ENCODE measurements around the gene SDHB. TPM values are rescaled to one million over a fixed set of nuclear protein-coding genes. Genes with fewer than 3 reads are reported as not detected.

The SDHB gene
- total RNA-seq, 1 experiment from 2014 or later, result 336 TPM

- Histone ChIP-seq H3K27ac (ENCODE audit: low read length) (no peak overlapping the region), H3K9me2 (replicated peaks; ENCODE audit: low read length) (no peaks in the 10 kb centered on the region), H3K4me3 (ENCODE audit: low read length) (no peak overlapping the region), H4K20me1 (ENCODE audit: low read length) (no peaks in the 10 kb centered on the region), H3K79me2 (ENCODE audit: low read length) (no peaks in the 10 kb centered on the region), H3K4me1 (ENCODE audit: insufficient read depth, low read length) (peaks cover 39% of the 10 kb centered on the region), H2AFZ (ENCODE audit: low read length) (no peak overlapping the region), H3F3A (ENCODE audit: low read length, unreplicated experiment) (no peaks in the 10 kb centered on the region), H3K9me3 (ENCODE audit: low read length) (no peaks in the 10 kb centered on the region), H3K27me3 (ENCODE audit: low read length) (no peaks in the 10 kb centered on the region), H3K36me3 (ENCODE audit: low read depth, low read length) (no peaks in the 10 kb centered on the region), H3K9ac (ENCODE audit: low read length) (no peak overlapping the region), H3K4me2 (ENCODE audit: low read length) (no peak overlapping the region)
- no peak for TF ChIP-seq EZH2phosphoT487 (IDR thresholded peaks at IDR 0.05; ENCODE audit: borderline replicate concordance, low read length)
- no peak for TF ChIP-seq EZH2 (IDR thresholded peaks at IDR 0.05; ENCODE audit: low read length, unreplicated experiment)
- no peak for TF ChIP-seq CTCF (conservative IDR thresholded peaks at IDR 0.05; ENCODE audit: low read depth, low read length)
- ChIA-PET CTCF (interaction anchor here (0.9 kb wide), 1 partner anchor 25 kb away, joined by 3 read pairs; no protein-coding TSS in a partner anchor), POLR2A (ENCODE audit: unreplicated experiment) (no interaction called here)
- no TSS peak for BruUV-seq (replicated peaks)
- intact Hi-C loops (cut with micrococcal nuclease), result no loop called here
- DNase-seq, result no peak
- ATAC-seq, result no peak
These were observed 67.7 kb downstream of the SDHB start for GRCh38 chr1:16986113-16986512.

GRCh38 chr1:16984717-16985116 is 69.1 kb downstream of the SDHB start:
- POLR2A ChIA-PET (ENCODE audit: unreplicated experiment), result no interaction called here
- peak overlapping the region; percentile 83 for H3K27ac ChIP-seq (ENCODE audit: low read length)
- TF ChIP-seq EZH2phosphoT487 (IDR thresholded peaks at IDR 0.05; ENCODE audit: borderline replicate concordance, low read length), result no peak
- H2AFZ ChIP-seq (ENCODE audit: low read length), result no peak overlapping the region
- no TSS peak for BruUV-seq (replicated peaks)
- no peaks in the 10 kb centered on the region for H3K79me2 ChIP-seq (ENCODE audit: low read length)
- H3K27me3 ChIP-seq (ENCODE audit: low read length), result no peaks in the 10 kb centered on the region
- no peaks in the 10 kb centered on the region for H4K20me1 ChIP-seq (ENCODE audit: low read length)
- CTCF ChIA-PET, result interaction anchor here (0.6 to 0.7 kb wide), 2 partner anchors 11 to 62 kb away, joined by 5 to 9 read pairs; no protein-coding TSS in a partner anchor
- no peaks in the 10 kb centered on the region for H3K9me3 ChIP-seq (ENCODE audit: low read length)
- H3K36me3 ChIP-seq (ENCODE audit: low read depth, low read length), result no peaks in the 10 kb centered on the region
- no peaks in the 10 kb centered on the region for H3K9me2 ChIP-seq (replicated peaks; ENCODE audit: low read length)
- peaks cover 45% of the 10 kb centered on the region for H3K4me1 ChIP-seq (ENCODE audit: insufficient read depth, low read length)
- peak overlapping the region; percentile 36; the same call in 1 of the 2 replicates for H3K4me2 ChIP-seq (ENCODE audit: low read length)
- H3K9ac ChIP-seq (ENCODE audit: low read length), result peak overlapping the region; percentile 27; the same call in 1 of the 2 replicates
- intact Hi-C loops (cut with micrococcal nuclease), result no loop called here
- peak; percentile 98 for DNase-seq
- H3K4me3 ChIP-seq (ENCODE audit: low read length), result no peak overlapping the region
- peak; percentile 74 for ATAC-seq
- no peaks in the 10 kb centered on the region for H3F3A ChIP-seq (ENCODE audit: low read length, unreplicated experiment)

GRCh38 chr1:16983649-16984048 is 70.2 kb downstream of the SDHB start:
- POLR2A ChIA-PET (ENCODE audit: unreplicated experiment), result interaction anchor here (0.5 kb wide), 1 partner anchor 23 kb away, joined by 3 read pairs; no protein-coding TSS in a partner anchor
- BruUV-seq (replicated peaks), result no TSS peak
- intact Hi-C loops (cut with micrococcal nuclease), result no loop called here

More at GRCh38 chr1:16983649-16984048, 70.2 kb downstream of the SDHB start:
- H3K79me2 ChIP-seq (ENCODE audit: low read length), result no peaks in the 10 kb centered on the region
- H3K27ac ChIP-seq (ENCODE audit: low read length), result peak overlapping the region; percentile 83; the same call in 1 of the 2 replicates
- H3K4me3 ChIP-seq (ENCODE audit: low read length), result no peak overlapping the region
- H3F3A ChIP-seq (ENCODE audit: low read length, unreplicated experiment), result no peaks in the 10 kb centered on the region
- no peaks in the 10 kb centered on the region for H3K36me3 ChIP-seq (ENCODE audit: low read depth, low read length)
- no peak for TF ChIP-seq EZH2phosphoT487 (IDR thresholded peaks at IDR 0.05; ENCODE audit: borderline replicate concordance, low read length)
- no peak for TF ChIP-seq CTCF (conservative IDR thresholded peaks at IDR 0.05; ENCODE audit: low read depth, low read length)
- TF ChIP-seq EZH2 (IDR thresholded peaks at IDR 0.05; ENCODE audit: low read length, unreplicated experiment), result no peak
- H4K20me1 ChIP-seq (ENCODE audit: low read length), result no peaks in the 10 kb centered on the region
- ATAC-seq (no peak), DNase-seq (no peak)
- H3K4me2 ChIP-seq (ENCODE audit: low read length), result no peak overlapping the region
- H3K9me3 ChIP-seq (ENCODE audit: low read length), result no peaks in the 10 kb centered on the region
- H3K9me2 ChIP-seq (replicated peaks; ENCODE audit: low read length), result no peaks in the 10 kb centered on the region
- no peak overlapping the region for H3K9ac ChIP-seq (ENCODE audit: low read length)
- no peak overlapping the region for H2AFZ ChIP-seq (ENCODE audit: low read length)
- peaks cover 45% of the 10 kb centered on the region for H3K4me1 ChIP-seq (ENCODE audit: insufficient read depth, low read length)
- no peaks in the 10 kb centered on the region for H3K27me3 ChIP-seq (ENCODE audit: low read length)
- CTCF ChIA-PET, result no interaction called here
